ENCODE data around the gene KLHDC9.

- TF ChIP-seq EP300 (IDR thresholded peaks at IDR 0.05) (no peak), CTCF (IDR thresholded peaks at IDR 0.05) (no peak), POLR2A (IDR thresholded peaks at IDR 0.05) (no peak)
These were observed 7.1 kb upstream of the KLHDC9 start for GRCh38 chr1:161091093-161091492.

Measured in tibial nerve (tissue), 4 donors.